ENCODE data around the gene SREBF2. TPM values are rescaled to one million over a fixed set of nuclear protein-coding genes. Genes with fewer than 3 reads are reported as not detected.

Gene SREBF2
- total and polyA plus RNA-seq, 2 donors from 2014 or later: 49.2 to 71.4 TPM

GRCh38 chr22:41925783-41926460, 93.0 kb downstream of the SREBF2 start:
- H3K36me3 ChIP-seq (ENCODE audit: control insufficient read depth in 2 of 3, insufficient read depth in 3 of 3, low read length in 3 of 3): no peaks in the 10 kb centered on the region
- intact Hi-C loops (cut with DNase I): no loop called here
- H3K4me3 ChIP-seq (ENCODE audit: low read length in 3 of 3): no peak overlapping the region
- no peaks in the 10 kb centered on the region for H3K4me1 ChIP-seq (ENCODE audit: control insufficient read depth in 2 of 3, insufficient read depth in 2 of 3, low read depth in 1 of 3, low read length in 3 of 3)
- no peaks in the 10 kb centered on the region for H3K9me3 ChIP-seq (ENCODE audit: control insufficient read depth in 2 of 3, insufficient read depth in 1 of 3, low read length in 3 of 3)
- H3K9ac ChIP-seq (ENCODE audit: low read length in 3 of 3): no peak overlapping the region
- H3K27me3 ChIP-seq (ENCODE audit: control insufficient read depth, insufficient read depth, low read length): no peaks in the 10 kb centered on the region
- TF ChIP-seq CTCF (IDR thresholded peaks at IDR 0.05; ENCODE audit: borderline replicate concordance, extremely low read depth, insufficient read depth): peak; percentile 67
- DNase-seq: peak in 4 of 5 donors; percentile 76 to 83 (median 78)
- FAIRE-seq: no peak
- no peak overlapping the region for H3K27ac ChIP-seq (ENCODE audit: low read depth in 2 of 2, low read length in 2 of 2)

GRCh38 chr22:41927813-41928212, 94.9 kb downstream of the SREBF2 start:
- H3K27me3 ChIP-seq (ENCODE audit: control insufficient read depth, insufficient read depth, low read length): no peaks in the 10 kb centered on the region
- no peak for TF ChIP-seq CTCF (IDR thresholded peaks at IDR 0.05; ENCODE audit: borderline replicate concordance, extremely low read depth, insufficient read depth)
- H3K4me3 ChIP-seq (ENCODE audit: low read length in 3 of 3): no peak overlapping the region
- no peaks in the 10 kb centered on the region for H3K4me1 ChIP-seq (ENCODE audit: control insufficient read depth in 2 of 3, insufficient read depth in 2 of 3, low read depth in 1 of 3, low read length in 3 of 3)
- no peak overlapping the region for H3K9ac ChIP-seq (ENCODE audit: low read length in 3 of 3)
- FAIRE-seq (no peak), DNase-seq (no peak)
- H3K9me3 ChIP-seq (ENCODE audit: control insufficient read depth in 2 of 3, insufficient read depth in 1 of 3, low read length in 3 of 3): no peaks in the 10 kb centered on the region
- H3K27ac ChIP-seq (ENCODE audit: low read depth in 2 of 2, low read length in 2 of 2): no peak overlapping the region
- intact Hi-C loops (cut with DNase I): no loop called here
- H3K36me3 ChIP-seq (ENCODE audit: control insufficient read depth in 2 of 3, insufficient read depth in 3 of 3, low read length in 3 of 3): no peaks in the 10 kb centered on the region

GRCh38 chr22:41928593-41929417, 95.9 kb downstream of the SREBF2 start:
- H3K4me3 ChIP-seq (ENCODE audit: low read length in 3 of 3): no peak overlapping the region
- H3K27me3 ChIP-seq (ENCODE audit: control insufficient read depth, insufficient read depth, low read length): no peaks in the 10 kb centered on the region
- TF ChIP-seq CTCF (IDR thresholded peaks at IDR 0.05; ENCODE audit: borderline replicate concordance, extremely low read depth, insufficient read depth): no peak
- no peak overlapping the region for H3K9ac ChIP-seq (ENCODE audit: low read length in 3 of 3)
- no peak for DNase-seq
- intact Hi-C loops (cut with DNase I): no loop called here
- H3K4me1 ChIP-seq (ENCODE audit: control insufficient read depth in 2 of 3, insufficient read depth in 2 of 3, low read depth in 1 of 3, low read length in 3 of 3): no peaks in the 10 kb centered on the region
- no peak overlapping the region for H3K27ac ChIP-seq (ENCODE audit: low read depth in 2 of 2, low read length in 2 of 2)
- no peak for FAIRE-seq
- H3K36me3 ChIP-seq (ENCODE audit: control insufficient read depth in 2 of 3, insufficient read depth in 3 of 3, low read length in 3 of 3): no peaks in the 10 kb centered on the region
- H3K9me3 ChIP-seq (ENCODE audit: control insufficient read depth in 2 of 3, insufficient read depth in 1 of 3, low read length in 3 of 3): no peaks in the 10 kb centered on the region

All from kidney (tissue), 14 donors.